ENCODE measurements around the gene CIB1. TPM values are rescaled to one million over a fixed set of nuclear protein-coding genes. Genes with fewer than 3 reads are reported as not detected.

CIB1 gene
- total and polyA plus RNA-seq, 10 of the 15 experiments (the other 5 are each of a cell fraction or from before 2014, with no cell fraction given), result 10.8 to 155 (median 81.9) TPM

DNA sequence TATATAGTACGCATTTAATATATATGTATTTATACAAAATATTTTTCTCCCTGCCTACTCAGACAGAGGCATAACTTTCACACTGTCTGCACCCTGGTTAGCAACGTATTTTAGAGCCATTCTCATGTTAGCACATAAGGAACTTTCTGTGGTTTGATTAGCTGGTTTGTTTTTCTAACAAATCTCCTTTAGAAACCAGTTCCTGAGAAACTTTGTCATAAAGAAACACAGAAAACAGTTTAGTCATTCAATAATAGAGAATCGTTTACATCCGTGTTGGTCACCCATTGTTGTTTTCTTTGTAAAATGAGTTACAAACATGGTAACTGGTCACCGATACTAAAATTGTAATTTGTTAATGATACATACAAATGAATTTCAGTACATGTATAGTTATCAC, 25.8 kb upstream of the CIB1 start (continued):
- TF ChIP-seq, protein P1, sequence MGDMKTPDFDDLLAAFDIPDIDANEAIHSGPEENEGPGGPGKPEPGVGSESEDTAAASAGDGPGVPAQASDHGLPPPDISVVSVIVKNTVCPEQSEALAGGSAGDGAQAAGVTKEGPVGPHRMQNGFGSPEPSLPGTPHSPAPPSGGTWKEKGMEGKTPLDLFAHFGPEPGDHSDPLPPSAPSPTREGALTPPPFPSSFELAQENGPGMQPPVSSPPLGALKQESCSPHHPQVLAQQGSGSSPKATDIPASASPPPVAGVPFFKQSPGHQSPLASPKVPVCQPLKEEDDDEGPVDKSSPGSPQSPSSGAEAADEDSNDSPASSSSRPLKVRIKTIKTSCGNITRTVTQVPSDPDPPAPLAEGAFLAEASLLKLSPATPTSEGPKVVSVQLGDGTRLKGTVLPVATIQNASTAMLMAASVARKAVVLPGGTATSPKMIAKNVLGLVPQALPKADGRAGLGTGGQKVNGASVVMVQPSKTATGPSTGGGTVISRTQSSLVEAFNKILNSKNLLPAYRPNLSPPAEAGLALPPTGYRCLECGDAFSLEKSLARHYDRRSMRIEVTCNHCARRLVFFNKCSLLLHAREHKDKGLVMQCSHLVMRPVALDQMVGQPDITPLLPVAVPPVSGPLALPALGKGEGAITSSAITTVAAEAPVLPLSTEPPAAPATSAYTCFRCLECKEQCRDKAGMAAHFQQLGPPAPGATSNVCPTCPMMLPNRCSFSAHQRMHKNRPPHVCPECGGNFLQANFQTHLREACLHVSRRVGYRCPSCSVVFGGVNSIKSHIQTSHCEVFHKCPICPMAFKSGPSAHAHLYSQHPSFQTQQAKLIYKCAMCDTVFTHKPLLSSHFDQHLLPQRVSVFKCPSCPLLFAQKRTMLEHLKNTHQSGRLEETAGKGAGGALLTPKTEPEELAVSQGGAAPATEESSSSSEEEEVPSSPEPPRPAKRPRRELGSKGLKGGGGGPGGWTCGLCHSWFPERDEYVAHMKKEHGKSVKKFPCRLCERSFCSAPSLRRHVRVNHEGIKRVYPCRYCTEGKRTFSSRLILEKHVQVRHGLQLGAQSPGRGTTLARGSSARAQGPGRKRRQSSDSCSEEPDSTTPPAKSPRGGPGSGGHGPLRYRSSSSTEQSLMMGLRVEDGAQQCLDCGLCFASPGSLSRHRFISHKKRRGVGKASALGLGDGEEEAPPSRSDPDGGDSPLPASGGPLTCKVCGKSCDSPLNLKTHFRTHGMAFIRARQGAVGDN (IDR thresholded peaks at IDR 0.05), result no peak
- TF ChIP-seq ZNF24 (IDR thresholded peaks at IDR 0.05) (no peak), KAT2A (conservative IDR thresholded peaks at IDR 0.05; ENCODE audit: control insufficient read depth, low read depth, low read length) (no peak), MEF2A (IDR thresholded peaks at IDR 0.05; ENCODE audit: insufficient read depth, low read depth, low read length) (no peak), CBX5 (IDR thresholded peaks at IDR 0.05; ENCODE audit: low read depth) (peak; percentile 72; the same call in 1 of the 2 replicates), BCL11A (IDR thresholded peaks at IDR 0.05; ENCODE audit: low read depth, low read length) (no peak), EGR1 (IDR thresholded peaks at IDR 0.05; ENCODE audit: borderline replicate concordance in 1 of 2, low read depth in 2 of 2, low read length in 2 of 2) (no peak), CHD1 (IDR thresholded peaks at IDR 0.05; ENCODE audit: low read depth, low read length) (no peak), NR2C2 (IDR thresholded peaks at IDR 0.05; ENCODE audit: borderline replicate concordance, control insufficient read depth, insufficient read length, low read depth) (no peak), IKZF1 (conservative IDR thresholded peaks at IDR 0.05) (0 out of 2 replicates have a peak, but pooled peaks have one; percentile 16), TAF1 (IDR thresholded peaks at IDR 0.05; ENCODE audit: borderline replicate concordance, low read depth, low read length) (no peak), BACH1 (IDR thresholded peaks at IDR 0.05; ENCODE audit: borderline replicate concordance) (no peak)
- TF ChIP-seq, protein P2, sequence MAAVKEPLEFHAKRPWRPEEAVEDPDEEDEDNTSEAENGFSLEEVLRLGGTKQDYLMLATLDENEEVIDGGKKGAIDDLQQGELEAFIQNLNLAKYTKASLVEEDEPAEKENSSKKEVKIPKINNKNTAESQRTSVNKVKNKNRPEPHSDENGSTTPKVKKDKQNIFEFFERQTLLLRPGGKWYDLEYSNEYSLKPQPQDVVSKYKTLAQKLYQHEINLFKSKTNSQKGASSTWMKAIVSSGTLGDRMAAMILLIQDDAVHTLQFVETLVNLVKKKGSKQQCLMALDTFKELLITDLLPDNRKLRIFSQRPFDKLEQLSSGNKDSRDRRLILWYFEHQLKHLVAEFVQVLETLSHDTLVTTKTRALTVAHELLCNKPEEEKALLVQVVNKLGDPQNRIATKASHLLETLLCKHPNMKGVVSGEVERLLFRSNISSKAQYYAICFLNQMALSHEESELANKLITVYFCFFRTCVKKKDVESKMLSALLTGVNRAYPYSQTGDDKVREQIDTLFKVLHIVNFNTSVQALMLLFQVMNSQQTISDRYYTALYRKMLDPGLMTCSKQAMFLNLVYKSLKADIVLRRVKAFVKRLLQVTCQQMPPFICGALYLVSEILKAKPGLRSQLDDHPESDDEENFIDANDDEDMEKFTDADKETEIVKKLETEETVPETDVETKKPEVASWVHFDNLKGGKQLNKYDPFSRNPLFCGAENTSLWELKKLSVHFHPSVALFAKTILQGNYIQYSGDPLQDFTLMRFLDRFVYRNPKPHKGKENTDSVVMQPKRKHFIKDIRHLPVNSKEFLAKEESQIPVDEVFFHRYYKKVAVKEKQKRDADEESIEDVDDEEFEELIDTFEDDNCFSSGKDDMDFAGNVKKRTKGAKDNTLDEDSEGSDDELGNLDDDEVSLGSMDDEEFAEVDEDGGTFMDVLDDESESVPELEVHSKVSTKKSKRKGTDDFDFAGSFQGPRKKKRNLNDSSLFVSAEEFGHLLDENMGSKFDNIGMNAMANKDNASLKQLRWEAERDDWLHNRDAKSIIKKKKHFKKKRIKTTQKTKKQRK (IDR thresholded peaks at IDR 0.05; ENCODE audit: low read depth, low read length), result no peak
- TF ChIP-seq, protein P3, sequence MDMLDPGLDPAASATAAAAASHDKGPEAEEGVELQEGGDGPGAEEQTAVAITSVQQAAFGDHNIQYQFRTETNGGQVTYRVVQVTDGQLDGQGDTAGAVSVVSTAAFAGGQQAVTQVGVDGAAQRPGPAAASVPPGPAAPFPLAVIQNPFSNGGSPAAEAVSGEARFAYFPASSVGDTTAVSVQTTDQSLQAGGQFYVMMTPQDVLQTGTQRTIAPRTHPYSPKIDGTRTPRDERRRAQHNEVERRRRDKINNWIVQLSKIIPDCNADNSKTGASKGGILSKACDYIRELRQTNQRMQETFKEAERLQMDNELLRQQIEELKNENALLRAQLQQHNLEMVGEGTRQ (IDR thresholded peaks at IDR 0.05; ENCODE audit: borderline replicate concordance, low read depth, low read length), result no peak
- TF ChIP-seq, protein P4, sequence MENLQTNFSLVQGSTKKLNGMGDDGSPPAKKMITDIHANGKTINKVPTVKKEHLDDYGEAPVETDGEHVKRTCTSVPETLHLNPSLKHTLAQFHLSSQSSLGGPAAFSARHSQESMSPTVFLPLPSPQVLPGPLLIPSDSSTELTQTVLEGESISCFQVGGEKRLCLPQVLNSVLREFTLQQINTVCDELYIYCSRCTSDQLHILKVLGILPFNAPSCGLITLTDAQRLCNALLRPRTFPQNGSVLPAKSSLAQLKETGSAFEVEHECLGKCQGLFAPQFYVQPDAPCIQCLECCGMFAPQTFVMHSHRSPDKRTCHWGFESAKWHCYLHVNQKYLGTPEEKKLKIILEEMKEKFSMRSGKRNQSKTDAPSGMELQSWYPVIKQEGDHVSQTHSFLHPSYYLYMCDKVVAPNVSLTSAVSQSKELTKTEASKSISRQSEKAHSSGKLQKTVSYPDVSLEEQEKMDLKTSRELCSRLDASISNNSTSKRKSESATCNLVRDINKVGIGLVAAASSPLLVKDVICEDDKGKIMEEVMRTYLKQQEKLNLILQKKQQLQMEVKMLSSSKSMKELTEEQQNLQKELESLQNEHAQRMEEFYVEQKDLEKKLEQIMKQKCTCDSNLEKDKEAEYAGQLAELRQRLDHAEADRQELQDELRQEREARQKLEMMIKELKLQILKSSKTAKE (IDR thresholded peaks at IDR 0.05; ENCODE audit: low read depth, poor library complexity, severe bottlenecking), result peak; percentile 94
- TF ChIP-seq, protein P5, sequence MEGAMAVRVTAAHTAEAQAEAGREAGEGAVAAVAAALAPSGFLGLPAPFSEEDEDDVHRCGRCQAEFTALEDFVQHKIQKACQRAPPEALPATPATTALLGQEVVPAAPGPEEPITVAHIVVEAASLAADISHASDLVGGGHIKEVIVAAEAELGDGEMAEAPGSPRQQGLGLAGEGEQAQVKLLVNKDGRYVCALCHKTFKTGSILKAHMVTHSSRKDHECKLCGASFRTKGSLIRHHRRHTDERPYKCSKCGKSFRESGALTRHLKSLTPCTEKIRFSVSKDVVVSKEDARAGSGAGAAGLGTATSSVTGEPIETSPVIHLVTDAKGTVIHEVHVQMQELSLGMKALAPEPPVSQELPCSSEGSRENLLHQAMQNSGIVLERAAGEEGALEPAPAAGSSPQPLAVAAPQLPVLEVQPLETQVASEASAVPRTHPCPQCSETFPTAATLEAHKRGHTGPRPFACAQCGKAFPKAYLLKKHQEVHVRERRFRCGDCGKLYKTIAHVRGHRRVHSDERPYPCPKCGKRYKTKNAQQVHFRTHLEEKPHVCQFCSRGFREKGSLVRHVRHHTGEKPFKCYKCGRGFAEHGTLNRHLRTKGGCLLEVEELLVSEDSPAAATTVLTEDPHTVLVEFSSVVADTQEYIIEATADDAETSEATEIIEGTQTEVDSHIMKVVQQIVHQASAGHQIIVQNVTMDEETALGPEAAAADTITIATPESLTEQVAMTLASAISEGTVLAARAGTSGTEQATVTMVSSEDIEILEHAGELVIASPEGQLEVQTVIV (IDR thresholded peaks at IDR 0.05; ENCODE audit: borderline replicate concordance, partially characterized antibody), result no peak
